HK-2 (cell line): ENCODE data around the gene IQUB.
"Not testable (repeated sequence)": the region's sequence is repeated elsewhere in the genome, so short reads cannot be mapped to it uniquely, and the experiment has no call there.

ENCODE experiments used
- DNase-seq: peaks from one replicate; pipeline ENCODE4 v3.0.0-alpha.2; 2018; ENCODE audit not compliant: unreplicated experiment

IQUB gene

GRCh38 chr7:123539871-123540270 lies 5.5 kb upstream of the IQUB start:
- DNase-seq = no peak

- no peak for DNase-seq
These were observed 4.5 kb upstream of the IQUB start for GRCh38 chr7:123538897-123539296.

DNA sequence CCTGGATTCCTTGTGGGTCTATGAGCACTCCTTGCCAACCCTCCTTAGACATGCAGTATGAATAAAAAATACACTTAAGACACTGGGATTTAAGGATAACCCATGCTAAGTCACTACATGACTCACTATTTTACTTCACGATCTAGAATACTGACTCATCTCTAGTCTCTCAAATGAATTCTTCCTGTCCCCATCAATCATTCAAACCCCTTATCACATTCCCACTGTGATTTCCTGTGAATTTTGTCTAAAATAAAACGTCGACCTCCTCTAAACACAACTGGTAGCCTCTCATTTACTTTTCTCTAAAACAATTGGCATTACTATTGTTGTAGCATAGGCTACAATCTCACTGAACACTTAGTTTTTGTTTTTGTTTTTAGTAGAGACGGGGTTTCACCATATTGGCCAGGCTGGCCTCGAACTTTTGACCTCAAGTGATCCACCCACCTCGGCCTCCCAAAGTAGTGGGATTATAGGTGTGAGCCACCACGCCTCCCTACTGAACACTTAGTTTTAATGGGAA lies 3.9 kb upstream of the IQUB start:
- DNase-seq = no peak

DNA sequence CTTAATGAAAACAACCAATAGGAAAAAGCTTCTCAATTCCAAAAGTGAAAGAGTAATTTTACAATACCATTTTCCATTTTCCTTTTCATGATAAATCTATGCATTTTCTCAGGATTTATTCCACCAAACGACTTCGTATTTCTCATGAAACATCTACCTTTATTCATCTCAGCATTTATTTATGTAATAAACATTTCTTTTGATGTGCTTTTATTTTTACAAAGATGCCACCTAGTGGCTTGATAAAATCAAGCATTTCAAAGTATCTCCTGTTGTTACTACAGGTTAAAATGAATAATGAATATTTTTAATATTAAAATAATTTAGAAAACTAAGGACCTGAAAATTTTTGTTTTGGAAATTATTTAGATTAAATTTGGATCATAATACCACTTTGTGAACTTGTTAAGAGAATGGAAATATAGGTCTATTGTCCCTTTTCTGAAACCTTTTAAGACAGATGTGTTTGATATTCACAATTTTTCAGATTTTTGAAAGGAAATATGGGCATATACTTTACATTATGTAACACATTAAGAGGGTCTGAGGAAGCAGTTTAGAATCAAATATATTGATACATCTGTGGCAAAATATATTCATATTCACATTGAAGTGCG lies 2.7 kb upstream of the IQUB start:
- no peak for DNase-seq

- DNase-seq = no peak
These were observed 1.1 kb upstream of the IQUB start for GRCh38 chr7:123535517-123535916.

DNA sequence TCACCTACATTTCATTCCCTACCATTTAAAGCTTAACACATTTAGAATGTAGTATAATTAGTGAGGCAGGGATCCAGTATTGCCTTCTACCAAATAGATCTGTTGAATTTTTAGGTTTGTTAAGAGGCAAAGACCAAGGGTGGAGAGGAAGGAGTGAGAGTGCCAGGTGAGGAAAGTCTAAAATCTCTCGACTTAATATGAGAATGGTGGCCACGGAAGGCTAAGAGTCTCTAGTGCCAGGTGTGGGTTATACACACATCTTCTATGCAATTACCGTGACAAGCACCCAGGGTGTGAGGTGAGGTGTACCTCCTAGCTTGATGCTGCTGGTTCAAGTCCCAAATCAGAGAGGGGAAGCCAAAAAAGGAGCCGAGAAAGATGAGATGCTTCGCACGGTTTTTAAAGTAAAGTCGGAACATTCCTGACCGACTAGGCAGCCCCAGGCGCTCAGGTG lies 439 bp downstream of the IQUB start:
- no peak for DNase-seq

GRCh38 chr7:123533553-123533917 lies 860 bp downstream of the IQUB start:
- DNase-seq = no peak

- peak; percentile 49 for DNase-seq
These were observed 1.4 kb downstream of the IQUB start for GRCh38 chr7:123532788-123533552.

DNA sequence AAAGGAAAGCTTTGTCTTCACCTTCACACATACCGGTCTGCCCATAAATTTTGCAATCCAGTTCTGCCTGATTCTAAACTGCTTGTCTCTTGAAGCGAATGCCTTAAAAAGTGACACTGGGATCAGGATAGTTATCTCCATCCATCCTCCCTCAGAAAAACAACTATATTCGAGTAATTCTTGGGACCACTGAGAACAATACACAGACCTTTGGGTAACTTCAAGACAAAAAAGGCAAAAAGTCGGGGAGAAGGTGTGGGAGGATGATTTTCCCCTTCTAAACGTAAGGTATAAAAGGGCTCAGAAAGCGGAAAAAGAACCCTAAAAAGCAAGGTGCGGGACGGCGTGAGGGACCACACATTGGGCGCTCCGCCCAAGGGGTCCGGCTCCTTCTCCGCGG lies 2.1 kb downstream of the IQUB start:
- not testable (repeated sequence) for DNase-seq

DNA sequence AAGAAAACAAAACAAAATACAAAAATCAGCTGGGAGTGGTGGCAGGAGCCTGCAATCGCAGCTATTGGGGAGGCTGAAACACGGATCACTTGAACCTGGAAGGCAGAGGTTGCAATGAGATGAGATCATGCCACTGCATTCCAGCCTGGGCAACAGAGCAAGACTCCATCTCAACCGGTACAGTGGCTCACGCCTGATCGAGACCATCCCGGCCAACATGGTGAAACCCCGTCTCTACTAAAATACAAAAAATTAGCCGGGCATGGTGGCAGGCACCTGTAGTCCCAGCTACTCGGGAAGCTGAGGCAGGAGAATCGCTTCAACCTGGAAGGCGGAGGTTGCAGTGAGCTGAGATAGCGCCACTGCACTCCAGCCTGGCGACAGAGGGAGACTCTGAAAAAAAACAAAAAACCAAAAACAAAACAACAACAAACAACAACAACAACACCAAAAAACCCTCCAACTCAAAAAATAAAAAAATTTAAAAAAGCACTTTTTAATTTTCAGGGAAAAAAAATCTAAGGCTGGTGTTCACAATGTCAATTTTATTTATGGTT lies 4.3 kb downstream of the IQUB start:
- DNase-seq = not testable (repeated sequence)

- DNase-seq = no peak
These were observed 6.1 kb downstream of the IQUB start for GRCh38 chr7:123528265-123528664.

DNA sequence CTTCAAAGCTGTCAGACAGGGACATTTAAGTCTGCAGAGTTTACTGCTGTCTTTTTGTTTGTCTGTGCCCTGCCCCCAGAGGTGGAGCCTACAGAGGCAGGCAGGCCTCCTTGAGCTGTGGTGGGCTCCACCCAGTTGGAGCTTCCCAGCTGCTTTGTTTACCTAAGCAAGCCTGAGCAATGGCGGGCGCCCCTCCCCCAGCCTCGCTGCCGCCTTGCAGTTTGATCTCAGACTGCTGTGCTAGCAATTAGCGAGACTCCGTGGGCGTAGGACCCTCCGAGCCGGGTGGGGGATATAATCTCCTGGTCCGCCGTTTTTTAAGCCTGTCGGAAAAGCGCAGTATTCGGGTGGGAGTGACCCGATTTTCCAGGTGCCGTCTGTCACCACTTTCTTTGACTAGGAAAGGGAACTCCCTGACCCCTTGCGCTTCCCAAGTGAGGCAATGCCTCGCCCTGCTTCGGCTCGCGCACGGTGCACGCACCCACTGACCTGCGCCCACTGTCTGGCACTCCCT lies 6.6 kb downstream of the IQUB start:
- not testable (repeated sequence) for DNase-seq

- DNase-seq = not testable (repeated sequence)
These were observed 7.9 kb downstream of the IQUB start for GRCh38 chr7:123526533-123526932.

GRCh38 chr7:123522066-123522465 lies 12.3 kb downstream of the IQUB start:
- DNase-seq = peak; percentile 49

DNA sequence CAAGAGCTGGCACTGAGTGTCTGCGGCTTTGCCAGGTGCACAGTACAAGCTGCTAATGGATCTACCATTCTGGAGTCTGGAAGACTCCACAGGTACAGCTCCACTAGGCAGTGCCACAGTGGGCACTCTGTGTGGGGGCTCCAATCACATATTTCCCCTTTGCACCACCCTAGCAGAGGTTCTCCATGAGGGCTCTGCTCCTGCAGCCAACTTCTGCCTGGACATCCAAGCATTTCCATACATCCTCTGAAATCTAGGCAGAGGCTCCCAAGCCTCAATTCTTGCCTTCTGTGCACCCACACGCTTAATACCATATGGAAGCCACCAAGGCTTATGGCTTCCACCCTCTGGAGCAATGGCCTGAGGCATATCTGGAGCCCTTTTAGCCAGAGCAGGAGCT lies 29.2 kb downstream of the IQUB start:
- DNase-seq = no peak

- DNase-seq = no peak
These were observed 32.2 kb downstream of the IQUB start for GRCh38 chr7:123502201-123502600.

DNA sequence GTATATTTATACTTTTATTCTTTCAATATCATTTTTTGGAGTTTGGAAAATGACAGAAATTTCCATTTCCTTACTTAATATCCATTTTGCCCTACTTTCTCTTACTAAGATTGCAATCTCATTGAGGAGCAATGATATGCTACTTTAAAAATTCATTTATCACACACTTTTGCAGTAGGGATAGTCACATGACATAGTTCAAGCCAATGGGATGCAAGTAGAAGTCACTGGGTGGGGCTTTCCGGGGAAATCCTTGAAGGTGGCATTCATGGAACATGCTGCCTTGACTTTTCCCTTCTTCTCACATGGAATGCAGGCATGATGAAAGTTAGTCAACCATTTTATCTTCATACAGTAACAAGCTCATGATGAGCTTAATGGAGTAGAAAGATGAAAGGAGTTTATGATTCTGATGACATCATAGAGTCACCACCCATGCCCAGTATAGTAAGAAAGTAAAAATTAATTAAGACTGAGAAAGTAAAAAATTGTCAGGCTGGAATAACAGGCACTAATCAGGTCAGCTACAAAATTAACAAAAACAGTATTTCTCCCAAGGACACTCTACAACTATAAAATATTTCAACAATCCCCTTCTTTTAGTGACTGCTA lies 33.4 kb downstream of the IQUB start:
- no peak for DNase-seq

DNA sequence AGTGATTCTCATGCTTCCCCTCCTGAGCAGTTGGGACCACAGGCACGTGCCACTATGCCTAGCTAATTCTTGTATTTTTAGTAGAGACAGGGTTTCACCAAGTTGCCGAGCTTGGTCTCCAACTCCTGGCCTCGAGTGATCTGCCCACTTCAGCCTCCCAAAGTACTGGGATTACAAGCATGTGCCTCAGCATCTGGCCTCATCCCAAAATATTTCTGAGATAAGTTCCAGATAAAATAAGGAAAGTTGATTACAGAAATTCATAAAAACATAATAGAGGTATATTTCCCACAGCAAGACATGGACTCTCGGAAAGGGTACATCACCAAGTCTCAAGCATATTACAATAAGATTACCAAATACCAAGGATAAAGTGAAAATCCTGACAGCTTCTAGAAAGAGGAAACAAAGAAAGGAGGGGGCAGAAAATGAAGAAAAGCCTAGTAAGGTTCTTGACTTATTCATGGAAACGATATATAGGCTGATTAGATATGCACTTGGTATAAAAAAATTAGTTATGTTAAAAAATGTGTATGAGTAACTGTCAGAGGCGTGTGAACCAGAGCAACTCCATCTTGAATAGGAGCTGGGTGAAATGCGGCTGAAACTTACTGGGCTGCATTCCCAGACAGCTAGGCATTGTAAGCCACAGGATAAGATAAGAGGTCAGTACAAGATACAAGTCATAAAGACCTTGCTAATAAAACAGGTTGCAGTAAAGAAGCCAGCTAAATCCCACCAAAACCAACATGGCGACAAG lies 35.0 kb downstream of the IQUB start:
- DNase-seq = no peak

DNA sequence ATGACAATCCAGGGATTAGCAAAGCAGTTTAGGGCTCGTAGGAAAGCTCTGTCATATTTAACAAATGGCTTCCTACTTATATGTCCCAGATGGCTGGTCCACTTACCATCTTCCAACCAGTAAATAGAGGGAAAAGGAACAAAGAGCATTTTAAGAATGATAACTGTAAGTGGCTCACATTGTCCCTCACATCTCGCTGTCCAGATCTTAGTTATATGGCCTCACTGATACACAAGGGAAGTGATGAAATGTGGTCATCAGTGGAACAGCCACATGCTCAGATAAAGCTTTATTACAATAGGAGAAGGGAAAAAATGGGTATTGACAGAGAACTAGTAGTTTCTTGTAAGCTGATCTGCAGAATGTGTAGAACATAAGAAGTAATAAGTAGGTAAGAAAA lies 35.8 kb downstream of the IQUB start:
- DNase-seq = no peak

- DNase-seq = no peak
These were observed 36.4 kb downstream of the IQUB start for GRCh38 chr7:123498031-123498430.

- no peak for DNase-seq
These were observed 40.1 kb downstream of the IQUB start for GRCh38 chr7:123494193-123494796.
